Nephron progenitor cell (in vitro differentiated cells): ENCODE data around the gene EHD1.
A peak's percentile ranks its signal among the peaks of the same experiment; 100 is the strongest.

Experiments
- DNase-seq: peaks from one replicate; pipeline ENCODE4 v3.0.0; 2021
- H3K27ac Mint-ChIP-seq: 2 replicates; pipeline ENCODE4 v1.8.0; 2021; ENCODE audit warnings: mild to moderate bottlenecking, moderate library complexity, mixed read lengths
- H3K27me3 Mint-ChIP-seq: 2 replicates; pipeline ENCODE4 v1.8.0; 2021; ENCODE audit warnings: mild to moderate bottlenecking, low read depth, mixed read lengths; ENCODE audit not compliant: poor library complexity
- H3K36me3 Mint-ChIP-seq: 2 replicates; pipeline ENCODE4 v1.8.0; 2021; ENCODE audit warnings: low read depth, mixed read lengths
- H3K4me1 Mint-ChIP-seq: 2 replicates; pipeline ENCODE4 v1.8.0; 2021; ENCODE audit warnings: mixed read lengths
- H3K4me3 Mint-ChIP-seq: 2 replicates; pipeline ENCODE4 v1.8.0; 2021; ENCODE audit warnings: mild to moderate bottlenecking, moderate library complexity, mixed read lengths
- H3K9me3 Mint-ChIP-seq: 2 replicates; pipeline ENCODE4 v1.8.0; 2021; ENCODE audit warnings: mild to moderate bottlenecking, moderate library complexity, mixed read lengths
- TF ChIP-seq, protein P1 (sequence below): fragments of 200-600 bp; sonication (generic); IDR thresholded peaks from 2 replicates; pipeline ENCODE4 v1.5.0; 2021; ENCODE audit warnings: antibody characterized with exemption

EHD1 gene

GRCh38 chr11:64905516-64906313, 27.3 kb upstream of the EHD1 start:
- TF ChIP-seq, protein P1, sequence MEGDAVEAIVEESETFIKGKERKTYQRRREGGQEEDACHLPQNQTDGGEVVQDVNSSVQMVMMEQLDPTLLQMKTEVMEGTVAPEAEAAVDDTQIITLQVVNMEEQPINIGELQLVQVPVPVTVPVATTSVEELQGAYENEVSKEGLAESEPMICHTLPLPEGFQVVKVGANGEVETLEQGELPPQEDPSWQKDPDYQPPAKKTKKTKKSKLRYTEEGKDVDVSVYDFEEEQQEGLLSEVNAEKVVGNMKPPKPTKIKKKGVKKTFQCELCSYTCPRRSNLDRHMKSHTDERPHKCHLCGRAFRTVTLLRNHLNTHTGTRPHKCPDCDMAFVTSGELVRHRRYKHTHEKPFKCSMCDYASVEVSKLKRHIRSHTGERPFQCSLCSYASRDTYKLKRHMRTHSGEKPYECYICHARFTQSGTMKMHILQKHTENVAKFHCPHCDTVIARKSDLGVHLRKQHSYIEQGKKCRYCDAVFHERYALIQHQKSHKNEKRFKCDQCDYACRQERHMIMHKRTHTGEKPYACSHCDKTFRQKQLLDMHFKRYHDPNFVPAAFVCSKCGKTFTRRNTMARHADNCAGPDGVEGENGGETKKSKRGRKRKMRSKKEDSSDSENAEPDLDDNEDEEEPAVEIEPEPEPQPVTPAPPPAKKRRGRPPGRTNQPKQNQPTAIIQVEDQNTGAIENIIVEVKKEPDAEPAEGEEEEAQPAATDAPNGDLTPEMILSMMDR = no peak
- H3K4me1 Mint-ChIP-seq = peaks cover 6% of the 10 kb centered on the region
- H3K36me3 Mint-ChIP-seq = peaks cover 23% of the 10 kb centered on the region
- H3K4me3 Mint-ChIP-seq = no peak overlapping the region
- H3K27me3 Mint-ChIP-seq = no peaks in the 10 kb centered on the region
- H3K9me3 Mint-ChIP-seq = no peaks in the 10 kb centered on the region
- no peak overlapping the region for H3K27ac Mint-ChIP-seq
- DNase-seq = no peak

DNA sequence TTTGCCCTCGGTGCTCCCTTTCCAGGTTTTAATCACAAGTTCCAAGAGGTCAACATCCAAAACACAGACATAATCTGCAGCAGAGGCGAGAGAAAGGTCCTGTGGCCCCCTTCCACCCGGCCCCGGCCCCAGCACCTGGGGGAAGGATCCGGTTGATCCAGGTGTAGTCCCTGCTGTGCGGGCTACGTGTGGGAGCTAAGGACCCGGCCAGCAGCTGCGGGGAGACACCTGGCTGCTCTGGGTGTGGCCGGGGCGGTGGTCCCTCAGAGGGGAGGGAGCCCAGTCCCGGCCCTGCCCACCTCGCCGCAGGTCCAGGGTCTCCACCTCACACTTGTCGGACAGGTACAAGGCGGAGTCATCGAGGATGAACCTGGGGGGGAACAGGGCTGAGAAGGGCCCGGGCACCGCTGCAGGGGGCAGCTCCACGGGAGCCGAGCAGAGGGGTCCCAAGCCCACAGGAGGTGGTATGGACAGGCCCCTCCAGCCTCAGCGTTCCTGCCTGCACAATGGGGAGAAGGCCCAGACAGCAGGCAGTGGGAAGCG, 24.9 kb upstream of the EHD1 start:
- Mint-ChIP-seq H3K27me3 (no peaks in the 10 kb centered on the region), H3K4me1 (peaks cover 11% of the 10 kb centered on the region), H3K4me3 (no peak overlapping the region), H3K9me3 (no peaks in the 10 kb centered on the region), H3K27ac (no peak overlapping the region), H3K36me3 (peaks cover 23% of the 10 kb centered on the region)
- DNase-seq = no peak
- TF ChIP-seq, protein P1 = no peak

DNA sequence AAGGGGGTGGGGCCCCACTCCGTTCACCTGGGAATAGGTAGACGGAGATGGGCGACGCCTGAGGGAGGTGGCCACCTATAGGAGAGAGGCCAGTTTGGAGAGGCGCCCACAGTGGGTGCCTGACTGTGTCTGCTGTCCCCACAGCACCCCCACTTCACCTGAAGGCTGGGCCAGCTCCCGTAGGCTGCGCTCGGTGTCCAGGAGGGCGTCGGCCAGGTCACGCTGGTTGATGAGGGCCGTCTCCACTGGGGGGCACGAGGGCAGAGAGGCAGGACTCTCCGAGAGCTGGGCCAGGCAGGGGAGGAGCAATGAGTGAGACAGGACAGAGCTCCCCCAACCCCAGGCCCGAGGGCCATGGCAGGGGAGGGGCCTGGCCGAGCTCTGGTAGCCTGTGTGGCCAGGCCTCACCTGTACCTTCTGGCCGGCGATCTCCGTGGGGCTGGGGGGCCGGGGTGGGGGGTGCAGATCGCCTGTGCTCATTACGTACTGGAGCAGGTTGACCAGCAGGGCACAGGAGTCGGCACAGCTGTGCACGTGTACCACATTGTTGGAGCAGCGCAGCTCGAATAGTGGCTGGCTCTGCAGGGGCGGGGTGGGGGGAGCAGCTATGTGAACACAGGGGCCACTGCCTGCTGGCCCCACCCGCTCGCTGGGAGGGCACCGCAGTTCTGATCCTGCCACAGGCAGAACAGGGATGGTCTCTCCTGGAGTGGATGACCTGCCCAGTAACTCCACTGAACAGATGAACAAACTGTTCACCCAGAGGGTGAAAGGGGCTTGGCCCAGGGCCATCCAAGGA, 23.9 kb upstream of the EHD1 start:
- H3K27ac Mint-ChIP-seq = no peak overlapping the region
- H3K9me3 Mint-ChIP-seq = no peaks in the 10 kb centered on the region
- H3K4me1 Mint-ChIP-seq = peaks cover 11% of the 10 kb centered on the region
- no peaks in the 10 kb centered on the region for H3K27me3 Mint-ChIP-seq
- no peak overlapping the region for H3K4me3 Mint-ChIP-seq
- peaks cover 19% of the 10 kb centered on the region for H3K36me3 Mint-ChIP-seq
- no peak for DNase-seq
- TF ChIP-seq, protein P1 = no peak

DNA sequence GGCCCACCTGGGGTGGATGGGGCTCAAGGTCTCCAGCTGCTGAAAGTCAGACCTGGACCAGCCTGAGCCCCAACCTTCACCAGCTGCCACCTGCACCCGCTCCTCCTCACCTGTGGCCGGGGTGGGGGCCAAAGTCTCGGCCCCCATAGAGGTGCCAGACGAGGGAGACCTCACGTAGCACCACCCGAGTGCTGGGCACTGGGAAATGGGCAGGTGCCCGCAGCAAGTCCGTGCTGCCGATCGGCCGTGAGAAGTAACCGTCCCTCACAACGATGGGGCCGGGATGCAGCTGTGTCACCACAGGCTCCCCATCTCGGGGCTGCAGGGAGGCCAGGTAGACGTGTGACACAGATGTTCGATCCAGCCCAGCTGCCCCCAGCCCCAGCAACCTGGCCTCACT, 22.4 kb upstream of the EHD1 start:
- Mint-ChIP-seq H3K36me3 (peaks cover 23% of the 10 kb centered on the region), H3K4me3 (no peak overlapping the region), H3K27me3 (no peaks in the 10 kb centered on the region), H3K27ac (no peak overlapping the region), H3K4me1 (peaks cover 11% of the 10 kb centered on the region), H3K9me3 (no peaks in the 10 kb centered on the region)
- TF ChIP-seq, protein P1 = no peak
- DNase-seq = no peak

DNA sequence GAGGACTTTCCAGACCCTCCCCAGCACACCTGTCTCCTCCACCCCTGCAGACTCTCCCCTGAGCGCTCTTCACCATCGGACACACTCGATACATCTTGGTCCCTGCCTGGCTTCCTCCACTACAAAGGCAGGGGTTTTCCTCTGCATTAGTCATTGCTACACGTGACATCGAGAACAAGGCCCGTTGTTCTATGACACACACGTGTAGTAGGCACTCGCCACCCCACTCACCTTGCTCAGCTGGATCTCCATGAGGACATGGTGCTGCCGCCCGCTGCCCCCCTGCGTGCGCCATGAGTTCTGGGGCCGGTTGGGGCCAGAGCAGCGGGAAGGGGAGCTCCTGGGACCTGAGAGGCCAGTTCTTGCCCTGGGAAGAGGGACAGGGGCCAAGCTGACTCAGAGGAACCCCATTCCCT, 21.9 kb upstream of the EHD1 start:
- H3K27ac Mint-ChIP-seq = peak overlapping the region; percentile 80
- H3K36me3 Mint-ChIP-seq = peaks cover 20% of the 10 kb centered on the region
- no peaks in the 10 kb centered on the region for H3K27me3 Mint-ChIP-seq
- H3K4me1 Mint-ChIP-seq = peaks cover 11% of the 10 kb centered on the region
- no peak overlapping the region for H3K4me3 Mint-ChIP-seq
- DNase-seq = no peak
- H3K9me3 Mint-ChIP-seq = no peaks in the 10 kb centered on the region
- TF ChIP-seq, protein P1 = no peak
